Neural progenitor cell (in vitro differentiated cells): ENCODE results near the gene RASGEF1B. TPM values are rescaled to one million over a fixed set of nuclear protein-coding genes. Genes with fewer than 3 reads are reported as not detected.

Experiments
- DNase-seq: peaks from one replicate; pipeline ENCODE4 v3.0.0-alpha.2; 2016; ENCODE audit warnings: low spot score
- H2AFZ ChIP-seq: fragments of 200-600 bp; sonication (generic); replicated peaks from 2 replicates; pipeline ENCODE4 v1.6.1; 2016; ENCODE audit warnings: antibody characterized with exemption
- H3F3A ChIP-seq: fragments of 200-600 bp; sonication (generic); 2 replicates; pipeline ENCODE4 v1.6.1; 2016; ENCODE audit warnings: antibody characterized with exemption, low read depth
- H3K27ac ChIP-seq: fragments of 200-600 bp; sonication (generic); 2 replicates; pipeline ENCODE4 v1.5.1; 2016; ENCODE audit warnings: mild to moderate bottlenecking
- H3K27me3 ChIP-seq: fragments of 200-600 bp; sonication (generic); 2 replicates; pipeline ENCODE4 v1.6.1; 2016; ENCODE audit warnings: mild to moderate bottlenecking, moderate library complexity
- H3K36me3 ChIP-seq: fragments of 200-600 bp; sonication (generic); 2 replicates; pipeline ENCODE4 v1.5.1; 2016
- H3K4me1 ChIP-seq: fragments of 200-600 bp; sonication (generic); 2 replicates; pipeline ENCODE4 v1.6.1; 2016; ENCODE audit warnings: mixed run types
- H3K4me2 ChIP-seq: fragments of 200-600 bp; sonication (generic); 2 replicates; pipeline ENCODE4 v1.6.1; 2016
- H3K4me3 ChIP-seq: fragments of 200-600 bp; sonication (generic); 2 replicates; pipeline ENCODE4 v1.5.1; 2016
- H3K79me2 ChIP-seq: fragments of 200-600 bp; sonication (generic); 2 replicates; pipeline ENCODE4 v1.6.1; 2016; ENCODE audit warnings: low read depth
- H3K9ac ChIP-seq: fragments of 200-600 bp; sonication (generic); 2 replicates; pipeline ENCODE4 v1.6.1; 2016
- H3K9me3 ChIP-seq: fragments of 200-600 bp; sonication (generic); 2 replicates; pipeline ENCODE4 v1.5.1; 2016; ENCODE audit warnings: low read depth
- H4K20me1 ChIP-seq: fragments of 200-600 bp; sonication (generic); 2 replicates; pipeline ENCODE4 v1.6.1; 2016; ENCODE audit warnings: low read depth
- H3K27ac Mint-ChIP-seq: 3 replicates; pipeline ENCODE4 v1.8.0; 2021; ENCODE audit warnings: mixed read lengths
- H3K27me3 Mint-ChIP-seq: 2 replicates; pipeline ENCODE4 v1.8.0; 2022; ENCODE audit warnings: low read depth, mild to moderate bottlenecking, inconsistent platforms, moderate library complexity, mixed read lengths; ENCODE audit not compliant: insufficient read depth
- H3K36me3 Mint-ChIP-seq: 3 replicates; pipeline ENCODE4 v1.8.0; 2021; ENCODE audit warnings: mixed read lengths
- H3K4me1 Mint-ChIP-seq: 3 replicates; pipeline ENCODE4 v1.8.0; 2021; ENCODE audit warnings: mixed read lengths
- H3K4me3 Mint-ChIP-seq: 3 replicates; pipeline ENCODE4 v1.8.0; 2021; ENCODE audit warnings: mild to moderate bottlenecking, moderate library complexity, mixed read lengths
- H3K9me3 Mint-ChIP-seq: 3 replicates; pipeline ENCODE4 v1.8.0; 2020; ENCODE audit warnings: mixed read lengths
- CTCF ChIP-seq: fragments of 200-600 bp; sonication (generic); IDR thresholded peaks from 2 replicates; pipeline ENCODE4 v1.5.1; 2017; ENCODE audit warnings: antibody characterized with exemption, mild to moderate bottlenecking
- EZH2 ChIP-seq: fragments of 200-600 bp; sonication (generic); IDR thresholded peaks from 2 replicates; pipeline ENCODE4 v1.6.1; 2017; ENCODE audit warnings: antibody characterized with exemption, mild to moderate bottlenecking, moderate library complexity
- EZH2phosphoT487 ChIP-seq: fragments of 200-600 bp; sonication (generic); IDR thresholded peaks from 2 replicates; pipeline ENCODE4 v1.6.1; 2017; ENCODE audit warnings: antibody characterized with exemption
- total RNA-seq: library from RNA; depleted of rRNA; stranded (reverse); fragments of >200 nt; gene quantifications from 2 replicates; pipeline ENCODE4 v1.2.3, GENCODE V29; 2015; ENCODE audit warnings: low replicate concordance

Gene RASGEF1B
- total RNA-seq, 1 donor from 2014 or later, result 9.4 TPM

GRCh38 chr4:81472281-81473182, 825 bp upstream of the RASGEF1B start:
- Mint-ChIP-seq H3K4me1 (peaks cover 23% of the 10 kb centered on the region), H3K36me3 (peaks cover 2% of the 10 kb centered on the region), H3K4me3 (peak overlapping the region; percentile 88), H3K27me3 (peaks cover 8% of the 10 kb centered on the region), H3K27ac (no peak overlapping the region), H3K9me3 (peaks cover 3% of the 10 kb centered on the region)
- Histone ChIP-seq H3K4me1 (peaks cover 14% of the 10 kb centered on the region), H3K4me3 (peak overlapping the region; percentile 85), H3K9ac (no peak overlapping the region), H3K27ac (no peak overlapping the region), H4K20me1 (no peaks in the 10 kb centered on the region), H3F3A (peaks cover 21% of the 10 kb centered on the region), H3K4me2 (peak overlapping the region; percentile 94), H3K79me2 (no peaks in the 10 kb centered on the region), H3K36me3 (no peaks in the 10 kb centered on the region), H3K27me3 (peaks cover 26% of the 10 kb centered on the region), H3K9me3 (no peaks in the 10 kb centered on the region), H2AFZ (peak overlapping the region; percentile 91)
- DNase-seq, result peak; percentile 60
- TF ChIP-seq CTCF, result peak; percentile 50
- no peak for TF ChIP-seq EZH2phosphoT487

- H3K9me3 ChIP-seq, result no peaks in the 10 kb centered on the region
- Mint-ChIP-seq H3K27ac (peak overlapping the region; percentile 51), H3K4me1 (peaks cover 26% of the 10 kb centered on the region), H3K9me3 (peaks cover 3% of the 10 kb centered on the region), H3K4me3 (peak overlapping the region; percentile 93), H3K36me3 (peaks cover 2% of the 10 kb centered on the region), H3K27me3 (peaks cover 8% of the 10 kb centered on the region)
- H3K4me1 ChIP-seq, result peaks cover 18% of the 10 kb centered on the region
- H3K79me2 ChIP-seq, result no peaks in the 10 kb centered on the region
- peaks cover 26% of the 10 kb centered on the region for H3K27me3 ChIP-seq
- DNase-seq, result no peak
- peaks cover 21% of the 10 kb centered on the region for H3F3A ChIP-seq
- H3K36me3 ChIP-seq, result no peaks in the 10 kb centered on the region
- TF ChIP-seq EZH2phosphoT487, result no peak
- H2AFZ ChIP-seq, result peak overlapping the region; percentile 91
- no peak overlapping the region for H3K27ac ChIP-seq
- H3K9ac ChIP-seq, result peak overlapping the region; percentile 19
- peak overlapping the region; percentile 94 for H3K4me2 ChIP-seq
- peak overlapping the region; percentile 85 for H3K4me3 ChIP-seq
- H4K20me1 ChIP-seq, result no peaks in the 10 kb centered on the region
Measured at GRCh38 chr4:81471298-81471587, 464 bp downstream of the RASGEF1B start.

- H2AFZ ChIP-seq, result peak overlapping the region; percentile 91
- no peak for TF ChIP-seq EZH2phosphoT487
- TF ChIP-seq EZH2, result no peak
- TF ChIP-seq CTCF, result no peak
Measured at GRCh38 chr4:81470456-81471297, 1.0 kb downstream of the RASGEF1B start.

More at GRCh38 chr4:81470456-81471297, 1.0 kb downstream of the RASGEF1B start:
- H3K79me2 ChIP-seq, result no peaks in the 10 kb centered on the region
- no peak overlapping the region for H3K9ac ChIP-seq
- Mint-ChIP-seq H3K9me3 (peaks cover 3% of the 10 kb centered on the region), H3K27me3 (peaks cover 8% of the 10 kb centered on the region), H3K4me1 (peaks cover 31% of the 10 kb centered on the region), H3K36me3 (peaks cover 2% of the 10 kb centered on the region), H3K27ac (peak overlapping the region; percentile 51), H3K4me3 (peak overlapping the region; percentile 93)
- no peak overlapping the region for H3K27ac ChIP-seq
- peaks cover 21% of the 10 kb centered on the region for H3F3A ChIP-seq
- peak; percentile 54 for DNase-seq
- H3K4me1 ChIP-seq, result peaks cover 18% of the 10 kb centered on the region
- no peaks in the 10 kb centered on the region for H3K36me3 ChIP-seq
- peak overlapping the region; percentile 94 for H3K4me2 ChIP-seq
- H4K20me1 ChIP-seq, result no peaks in the 10 kb centered on the region
- H3K4me3 ChIP-seq, result peak overlapping the region; percentile 85
- no peaks in the 10 kb centered on the region for H3K9me3 ChIP-seq
- peaks cover 26% of the 10 kb centered on the region for H3K27me3 ChIP-seq
